ENCODE results near the gene SLC18B1. TPM values are rescaled to one million over a fixed set of nuclear protein-coding genes. Genes with fewer than 3 reads are reported as not detected.

Gene SLC18B1
- total RNA-seq, 1 donor from 2014 or later = 3.8 TPM

- Mint-ChIP-seq H3K27me3 (no peaks in the 10 kb centered on the region), H3K4me3 (no peak overlapping the region), H3K9me3 (no peaks in the 10 kb centered on the region), H3K4me1 (peaks cover 25% of the 10 kb centered on the region), H3K36me3 (ENCODE audit: low read depth) (peaks cover 39% of the 10 kb centered on the region), H3K27ac (no peak overlapping the region)
- no peak for DNase-seq
- intact Hi-C loops (cut with micrococcal nuclease) = no loop called here
Observed at GRCh38 chr6:132750455-132751248, 47.8 kb downstream of the SLC18B1 start.

DNA sequence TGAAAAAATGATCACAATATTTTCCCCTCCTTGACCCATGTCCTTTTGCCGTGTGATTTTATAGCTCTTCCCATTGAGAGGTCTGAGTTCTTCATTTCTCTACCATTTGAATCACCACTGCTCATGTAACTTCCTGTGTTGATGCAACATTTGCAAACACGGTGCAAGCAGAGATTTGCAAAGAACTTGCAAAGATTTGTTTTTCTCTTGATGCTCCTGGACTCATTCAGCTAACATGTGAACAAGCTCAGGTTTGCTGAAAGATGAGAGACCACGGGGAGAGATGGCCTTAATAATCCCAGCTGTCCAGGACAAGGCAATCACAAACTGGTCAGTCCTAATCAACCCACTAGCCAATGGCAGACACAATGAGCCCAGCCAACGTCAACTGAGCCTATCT is 49.3 kb downstream of the SLC18B1 start:
- no peaks in the 10 kb centered on the region for H3K27me3 Mint-ChIP-seq
- H3K27ac Mint-ChIP-seq = no peak overlapping the region
- no peak overlapping the region for H3K4me3 Mint-ChIP-seq
- no peaks in the 10 kb centered on the region for H3K9me3 Mint-ChIP-seq
- peaks cover 28% of the 10 kb centered on the region for H3K4me1 Mint-ChIP-seq
- DNase-seq = no peak
- intact Hi-C loops (cut with micrococcal nuclease) = no loop called here
- peaks cover 45% of the 10 kb centered on the region for H3K36me3 Mint-ChIP-seq (ENCODE audit: low read depth)

GRCh38 chr6:132748446-132748845 is 50.0 kb downstream of the SLC18B1 start:
- DNase-seq = no peak
- Mint-ChIP-seq H3K9me3 (no peaks in the 10 kb centered on the region), H3K4me1 (peaks cover 28% of the 10 kb centered on the region), H3K27me3 (no peaks in the 10 kb centered on the region), H3K27ac (no peak overlapping the region), H3K36me3 (ENCODE audit: low read depth) (peaks cover 46% of the 10 kb centered on the region), H3K4me3 (no peak overlapping the region)
- intact Hi-C loops (cut with micrococcal nuclease) = no loop called here

GRCh38 chr6:132746048-132746447 is 52.4 kb downstream of the SLC18B1 start:
- H3K36me3 Mint-ChIP-seq (ENCODE audit: low read depth) = peaks cover 44% of the 10 kb centered on the region
- intact Hi-C loops (cut with micrococcal nuclease) = no loop called here
- H3K27ac Mint-ChIP-seq = no peak overlapping the region
- no peaks in the 10 kb centered on the region for H3K27me3 Mint-ChIP-seq
- peaks cover 3% of the 10 kb centered on the region for H3K9me3 Mint-ChIP-seq
- no peak for DNase-seq
- peaks cover 21% of the 10 kb centered on the region for H3K4me1 Mint-ChIP-seq
- no peak overlapping the region for H3K4me3 Mint-ChIP-seq

DNA sequence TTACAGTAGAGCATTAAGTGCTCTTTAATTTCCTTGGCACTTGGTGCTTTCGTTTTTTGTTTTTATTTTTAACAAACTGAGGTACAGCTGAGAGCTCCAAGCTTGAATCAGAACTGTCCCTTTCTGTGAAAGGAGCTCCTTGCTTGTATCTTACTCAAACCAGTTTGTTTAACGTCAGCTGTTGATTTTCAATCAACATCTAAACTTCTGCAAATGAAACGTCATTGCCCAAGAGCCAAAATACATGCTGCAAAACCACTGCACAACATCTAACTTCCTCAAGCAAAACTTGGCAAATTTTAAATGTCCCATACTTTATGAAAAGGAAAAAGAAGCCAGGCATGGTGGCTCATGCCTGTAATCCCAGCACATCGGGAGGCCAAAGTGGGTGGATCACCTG is 55.9 kb downstream of the SLC18B1 start:
- peaks cover 20% of the 10 kb centered on the region for H3K9me3 Mint-ChIP-seq
- peaks cover 3% of the 10 kb centered on the region for H3K4me1 Mint-ChIP-seq
- no peak overlapping the region for H3K4me3 Mint-ChIP-seq

GRCh38 chr6:132741281-132741680 is 57.2 kb downstream of the SLC18B1 start:
- H3K4me1 Mint-ChIP-seq = peaks cover 13% of the 10 kb centered on the region
- no peak for DNase-seq
- intact Hi-C loops (cut with micrococcal nuclease) = no loop called here
- no peak overlapping the region for H3K27ac Mint-ChIP-seq
- no peak overlapping the region for H3K4me3 Mint-ChIP-seq
- peaks cover 8% of the 10 kb centered on the region for H3K27me3 Mint-ChIP-seq
- H3K36me3 Mint-ChIP-seq (ENCODE audit: low read depth) = peaks cover 19% of the 10 kb centered on the region
- H3K9me3 Mint-ChIP-seq = peaks cover 27% of the 10 kb centered on the region

More for the DNA sequence above, 55.9 kb downstream of the SLC18B1 start:
- Mint-ChIP-seq H3K27ac (no peak overlapping the region), H3K36me3 (ENCODE audit: low read depth) (peaks cover 24% of the 10 kb centered on the region), H3K27me3 (peaks cover 3% of the 10 kb centered on the region)
- no peak for DNase-seq
- intact Hi-C loops (cut with micrococcal nuclease) = no loop called here

- Mint-ChIP-seq H3K4me3 (no peak overlapping the region), H3K36me3 (ENCODE audit: low read depth) (peaks cover 1% of the 10 kb centered on the region), H3K9me3 (peaks cover 24% of the 10 kb centered on the region), H3K27me3 (peaks cover 16% of the 10 kb centered on the region), H3K4me1 (peaks cover 17% of the 10 kb centered on the region), H3K27ac (no peak overlapping the region)
- DNase-seq = no peak
- intact Hi-C loops (cut with micrococcal nuclease) = no loop called here
Observed at GRCh38 chr6:132736239-132736638, 62.2 kb downstream of the SLC18B1 start.

DNA sequence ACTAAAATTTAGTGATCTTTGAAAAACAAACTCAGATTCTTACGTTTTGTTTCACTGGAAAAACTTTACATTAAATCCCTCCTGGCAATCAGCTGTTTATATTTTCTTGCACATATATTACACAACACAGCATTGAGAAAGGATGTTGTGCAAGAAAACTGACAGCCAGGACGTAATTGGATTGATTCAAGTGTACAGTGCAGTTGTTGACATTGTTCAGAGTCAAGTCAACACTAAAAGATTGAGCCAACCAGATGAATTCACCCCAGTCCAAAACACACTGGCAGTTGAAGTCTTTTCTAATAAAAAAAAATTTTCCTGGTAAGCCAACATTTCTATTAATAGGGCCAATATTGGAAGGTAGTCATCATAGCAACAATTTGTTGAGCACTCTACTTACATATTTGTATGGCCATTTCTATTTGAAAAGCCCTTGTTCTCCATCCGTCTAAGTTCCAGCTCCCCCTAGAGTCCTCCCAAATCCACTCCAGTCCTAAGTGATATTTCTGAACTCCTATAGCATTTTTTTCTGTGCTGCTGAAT is 63.7 kb downstream of the SLC18B1 start:
- Mint-ChIP-seq H3K27ac (no peak overlapping the region), H3K27me3 (peaks cover 16% of the 10 kb centered on the region), H3K4me3 (no peak overlapping the region), H3K36me3 (ENCODE audit: low read depth) (no peaks in the 10 kb centered on the region), H3K4me1 (peaks cover 17% of the 10 kb centered on the region), H3K9me3 (peaks cover 23% of the 10 kb centered on the region)
- DNase-seq = no peak
- intact Hi-C loops (cut with micrococcal nuclease) = no loop called here

GRCh38 chr6:132733814-132734213 is 64.6 kb downstream of the SLC18B1 start:
- H3K4me3 Mint-ChIP-seq = no peak overlapping the region
- H3K27me3 Mint-ChIP-seq = peaks cover 15% of the 10 kb centered on the region
- peaks cover 16% of the 10 kb centered on the region for H3K9me3 Mint-ChIP-seq
- no peaks in the 10 kb centered on the region for H3K36me3 Mint-ChIP-seq (ENCODE audit: low read depth)
- DNase-seq = no peak
- no peak overlapping the region for H3K27ac Mint-ChIP-seq
- intact Hi-C loops (cut with micrococcal nuclease) = no loop called here
- peaks cover 17% of the 10 kb centered on the region for H3K4me1 Mint-ChIP-seq

GRCh38 chr6:132733283-132733682 is 65.2 kb downstream of the SLC18B1 start:
- no peak for DNase-seq
- Mint-ChIP-seq H3K36me3 (ENCODE audit: low read depth) (no peaks in the 10 kb centered on the region), H3K4me1 (peaks cover 17% of the 10 kb centered on the region), H3K27me3 (peaks cover 15% of the 10 kb centered on the region), H3K27ac (no peak overlapping the region), H3K4me3 (no peak overlapping the region), H3K9me3 (peaks cover 11% of the 10 kb centered on the region)
- intact Hi-C loops (cut with micrococcal nuclease) = no loop called here

GRCh38 chr6:132731086-132731485 is 67.4 kb downstream of the SLC18B1 start:
- Mint-ChIP-seq H3K27me3 (peaks cover 10% of the 10 kb centered on the region), H3K36me3 (ENCODE audit: low read depth) (no peaks in the 10 kb centered on the region), H3K4me1 (peaks cover 12% of the 10 kb centered on the region), H3K27ac (no peak overlapping the region), H3K9me3 (no peaks in the 10 kb centered on the region), H3K4me3 (no peak overlapping the region)
- DNase-seq = no peak
- intact Hi-C loops (cut with micrococcal nuclease) = no loop called here

DNA sequence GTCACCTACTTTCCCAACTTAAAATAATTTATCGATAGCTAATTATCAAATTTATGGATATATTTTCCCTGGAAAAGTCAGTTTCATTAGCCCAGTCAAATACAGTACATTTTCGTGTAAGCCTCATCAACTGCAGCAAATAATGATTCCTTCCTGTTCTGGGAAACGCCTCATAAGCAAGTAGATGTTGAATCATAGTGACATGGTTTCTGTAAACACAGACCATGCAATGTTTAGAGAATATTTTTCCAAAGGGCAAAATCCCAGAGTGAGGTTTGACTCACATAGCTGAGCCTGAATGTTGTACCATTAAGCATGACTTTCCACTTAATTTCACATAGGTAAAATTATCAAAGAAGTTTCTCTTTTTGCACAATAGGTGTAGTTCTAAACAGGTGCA is 67.9 kb downstream of the SLC18B1 start:
- H3K27ac Mint-ChIP-seq = no peak overlapping the region
- peaks cover 10% of the 10 kb centered on the region for H3K27me3 Mint-ChIP-seq
- intact Hi-C loops (cut with micrococcal nuclease) = no loop called here
- H3K4me1 Mint-ChIP-seq = peaks cover 11% of the 10 kb centered on the region
- H3K4me3 Mint-ChIP-seq = no peak overlapping the region
- no peaks in the 10 kb centered on the region for H3K36me3 Mint-ChIP-seq (ENCODE audit: low read depth)
- no peak for DNase-seq
- H3K9me3 Mint-ChIP-seq = no peaks in the 10 kb centered on the region

DNA sequence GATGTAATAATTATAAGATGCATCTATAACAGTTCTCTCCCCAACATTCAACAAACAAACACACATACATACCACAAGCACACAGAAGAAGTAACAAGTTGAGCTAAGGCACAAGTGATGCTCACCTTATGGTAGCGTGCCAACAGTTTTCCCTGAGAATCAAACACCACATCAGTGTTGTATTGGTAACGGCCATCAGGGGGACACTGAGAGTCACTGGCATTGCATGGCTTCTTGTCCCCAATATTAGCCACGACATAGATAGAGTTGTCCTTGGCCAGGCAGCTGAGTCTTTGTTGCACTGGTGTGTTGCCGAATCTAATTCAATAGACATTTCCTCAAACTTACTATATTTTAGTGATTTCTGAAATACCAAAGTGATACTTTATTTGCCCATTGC is 69.8 kb downstream of the SLC18B1 start:
- Mint-ChIP-seq H3K4me3 (no peak overlapping the region), H3K27ac (no peak overlapping the region), H3K36me3 (ENCODE audit: low read depth) (no peaks in the 10 kb centered on the region), H3K4me1 (peaks cover 11% of the 10 kb centered on the region), H3K9me3 (no peaks in the 10 kb centered on the region), H3K27me3 (peaks cover 9% of the 10 kb centered on the region)
- no peak for DNase-seq
- intact Hi-C loops (cut with micrococcal nuclease) = no loop called here

GRCh38 chr6:132726608-132726975 is 71.8 kb downstream of the SLC18B1 start:
- Mint-ChIP-seq H3K4me1 (peaks cover 8% of the 10 kb centered on the region), H3K4me3 (no peak overlapping the region), H3K27ac (no peak overlapping the region), H3K27me3 (peaks cover 4% of the 10 kb centered on the region), H3K36me3 (ENCODE audit: low read depth) (no peaks in the 10 kb centered on the region), H3K9me3 (no peaks in the 10 kb centered on the region)
- intact Hi-C loops (cut with micrococcal nuclease) = no loop called here
- DNase-seq = no peak
